ENCODE measurements around the gene DRAM1.
"Not testable (repeated sequence)": the region's sequence is repeated elsewhere in the genome, so short reads cannot be mapped to it uniquely, and the experiment has no call there.

Gene DRAM1

DNA sequence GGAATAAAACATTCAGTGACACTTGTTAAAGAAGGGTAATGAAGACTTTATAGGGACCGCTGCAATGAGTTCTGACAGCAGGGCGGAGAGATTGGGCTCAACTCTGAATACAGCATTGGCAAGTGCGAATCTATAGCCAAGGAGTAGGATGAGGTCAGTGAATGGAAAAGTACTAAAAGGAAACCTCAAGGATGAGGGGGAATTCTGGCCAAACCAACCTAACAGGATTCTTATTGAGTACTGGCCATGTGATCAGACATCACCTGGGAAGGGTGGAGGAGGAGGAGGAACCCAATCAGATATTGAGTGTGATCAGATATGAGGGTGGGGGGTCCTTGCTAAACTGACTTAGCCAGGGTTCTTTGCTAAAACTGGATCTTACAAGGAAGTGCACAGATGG, 31.0 kb downstream of the DRAM1 start:
- no peak for DNase-seq

DNA sequence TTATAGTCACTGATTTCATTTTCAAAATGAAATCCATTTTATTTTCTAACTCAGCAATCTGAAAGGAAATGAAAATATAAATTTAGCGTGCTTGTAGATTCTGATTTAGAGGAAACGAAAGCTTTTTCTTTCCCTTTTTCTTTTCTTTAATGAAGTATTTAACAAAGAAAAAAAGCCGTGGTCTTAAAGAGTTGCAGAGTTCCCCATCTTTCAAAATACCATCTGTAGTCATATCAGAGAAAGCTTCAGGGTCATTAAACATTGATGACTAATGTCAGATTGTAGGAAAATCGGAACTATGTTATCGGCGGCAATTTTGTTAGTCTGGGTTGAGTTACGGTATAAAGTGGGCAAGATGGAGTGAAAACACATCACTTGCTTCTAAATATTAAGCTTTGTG, 32.3 kb downstream of the DRAM1 start:
- DNase-seq = no peak

DNA sequence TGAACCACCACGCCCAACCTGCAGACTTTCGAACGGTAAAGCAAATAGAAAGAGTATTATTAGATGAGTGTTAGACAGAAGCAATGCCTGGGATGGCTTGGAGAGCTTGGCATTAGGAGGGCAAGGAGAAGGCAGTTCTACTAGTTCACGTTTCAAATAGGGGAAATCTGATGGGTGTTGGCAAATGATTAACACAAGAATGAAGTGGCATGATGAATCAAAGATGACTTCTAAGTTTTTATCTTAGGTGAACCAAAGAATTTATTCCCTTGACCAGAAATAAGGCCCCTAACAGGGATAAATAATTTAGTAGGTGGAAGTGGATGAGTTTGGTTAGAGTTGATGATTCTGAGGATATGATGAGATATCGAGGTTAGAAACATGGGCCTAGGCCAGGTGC, 38.5 kb downstream of the DRAM1 start:
- no peak for DNase-seq

DNA sequence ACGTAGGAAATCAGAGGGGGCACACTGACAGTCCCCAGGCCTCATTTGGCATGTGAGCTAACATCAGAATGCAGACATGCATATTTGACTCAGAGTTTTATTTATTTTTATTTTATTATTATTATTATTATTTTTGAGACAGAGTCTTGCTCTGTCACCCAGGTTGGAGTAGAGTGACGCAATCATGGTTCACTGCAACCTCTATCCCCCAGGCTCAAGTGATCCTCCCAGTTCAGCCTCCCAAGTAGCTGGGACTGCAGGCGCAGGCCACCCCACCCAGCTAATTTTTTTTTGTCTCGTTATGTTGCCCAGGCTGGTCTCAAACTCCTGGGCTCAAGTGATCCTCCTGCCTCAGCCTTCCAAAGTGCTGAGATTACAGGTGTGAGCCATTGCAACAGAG, 41.4 kb downstream of the DRAM1 start:
- not testable (repeated sequence) for DNase-seq

DNA sequence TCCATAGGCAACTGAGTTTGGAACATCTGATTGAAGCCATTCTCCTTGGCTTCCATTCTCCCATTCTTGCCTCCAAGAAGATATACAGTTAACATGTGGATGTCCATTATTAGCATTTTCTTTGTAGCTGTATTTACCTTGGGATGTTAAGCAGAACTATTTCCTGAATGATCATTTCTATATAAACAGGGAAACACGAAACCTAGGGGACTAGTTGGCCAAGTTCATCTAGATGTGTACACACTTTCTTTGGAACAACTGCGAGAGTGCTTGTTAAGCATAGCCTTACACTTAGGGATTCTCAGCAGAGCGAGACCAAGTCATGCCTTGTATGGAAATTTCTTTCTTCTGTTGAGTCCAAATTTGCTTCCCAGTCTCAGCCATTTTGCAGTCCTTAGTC, 42.1 kb downstream of the DRAM1 start:
- DNase-seq = no peak

DNA sequence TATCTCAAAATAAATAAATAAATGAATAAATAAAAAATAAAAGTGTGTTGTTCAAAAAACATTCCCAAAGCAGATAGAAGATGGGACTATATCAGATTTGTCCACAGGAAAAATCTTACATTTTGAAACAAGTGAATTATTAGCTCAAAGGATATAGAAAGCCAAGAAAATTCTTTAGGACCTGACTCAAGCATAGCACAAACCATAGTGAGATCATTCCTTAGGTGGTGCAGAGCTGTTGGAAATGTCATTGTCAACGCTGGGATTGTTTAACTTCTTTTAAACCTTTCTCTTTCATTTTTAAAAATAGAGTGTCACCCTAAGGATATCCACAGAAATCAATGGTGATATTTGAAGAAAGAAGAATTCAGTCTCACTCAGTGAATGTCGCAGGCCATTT, 43.5 kb downstream of the DRAM1 start:
- DNase-seq = no peak

DNA sequence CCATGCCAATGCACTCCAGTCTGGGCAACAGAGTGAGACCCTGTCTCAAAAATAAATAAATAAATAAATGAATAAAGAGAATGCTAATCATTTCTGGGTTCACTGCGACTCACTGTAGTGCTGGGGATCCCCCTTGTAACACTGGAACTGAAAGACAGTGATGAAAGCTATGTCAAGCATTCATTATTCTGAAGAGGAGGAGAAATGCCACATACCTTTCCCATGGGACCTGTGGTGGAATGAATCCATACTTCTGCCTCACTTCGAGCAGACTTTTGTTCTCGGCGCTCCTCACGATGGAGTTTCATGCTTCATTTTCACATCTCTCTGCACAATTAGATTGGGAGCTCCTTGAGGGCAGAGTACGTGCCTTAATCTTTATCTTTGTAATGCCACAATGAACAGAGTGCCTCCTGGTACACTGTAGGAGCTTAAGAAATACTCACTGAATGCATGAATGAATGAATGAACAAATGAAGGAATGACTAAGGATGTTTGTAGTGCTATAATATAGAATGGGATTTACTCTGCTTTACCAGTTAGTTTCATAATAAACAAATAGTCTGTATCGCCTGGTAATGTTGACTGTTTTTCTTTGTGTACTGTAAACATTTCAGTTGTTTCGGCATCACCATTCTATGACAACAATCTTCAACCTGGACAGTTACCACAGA, 45.8 kb downstream of the DRAM1 start:
- DNase-seq = no peak

DNA sequence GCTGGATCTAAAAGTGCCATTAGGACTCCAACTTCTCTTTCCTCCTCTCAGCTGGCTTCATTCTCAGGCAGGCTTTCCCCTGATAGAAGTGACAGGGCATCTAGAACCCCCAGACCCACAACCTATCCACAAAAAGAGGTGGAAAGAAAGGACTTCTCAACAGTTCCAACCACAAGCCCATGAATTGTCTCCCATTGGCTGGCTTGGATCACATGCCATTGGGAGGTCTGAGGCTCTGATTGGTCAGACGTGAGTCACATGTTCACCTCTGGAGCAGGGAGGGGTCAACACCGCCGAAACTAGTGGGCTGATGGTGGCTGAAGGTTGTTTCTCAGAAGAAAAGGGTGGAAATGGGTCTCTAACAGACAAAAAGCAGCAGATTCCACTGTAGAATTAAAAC, 47.2 kb downstream of the DRAM1 start:
- no peak for DNase-seq

DNA sequence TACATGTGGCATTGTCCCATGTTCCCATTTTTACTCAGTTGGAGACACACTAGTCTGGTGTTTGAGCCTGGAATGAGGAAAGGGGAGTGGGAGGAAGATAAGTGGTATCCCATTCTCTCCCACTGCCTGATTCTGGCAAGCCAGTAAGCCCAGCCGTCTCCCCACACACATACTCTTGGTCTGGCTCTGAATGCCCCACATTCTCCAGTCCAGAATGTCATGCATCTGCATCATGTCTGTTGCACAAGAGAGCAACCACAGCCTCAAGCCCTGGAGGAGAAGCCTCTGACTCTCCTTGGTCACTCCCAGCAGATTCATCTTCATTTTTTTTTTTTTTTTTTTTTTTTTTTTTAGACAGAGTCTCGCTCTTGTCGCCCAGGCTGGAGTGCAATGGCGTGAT, 48.0 kb downstream of the DRAM1 start:
- DNase-seq = peak; percentile 52 to 53

DNA sequence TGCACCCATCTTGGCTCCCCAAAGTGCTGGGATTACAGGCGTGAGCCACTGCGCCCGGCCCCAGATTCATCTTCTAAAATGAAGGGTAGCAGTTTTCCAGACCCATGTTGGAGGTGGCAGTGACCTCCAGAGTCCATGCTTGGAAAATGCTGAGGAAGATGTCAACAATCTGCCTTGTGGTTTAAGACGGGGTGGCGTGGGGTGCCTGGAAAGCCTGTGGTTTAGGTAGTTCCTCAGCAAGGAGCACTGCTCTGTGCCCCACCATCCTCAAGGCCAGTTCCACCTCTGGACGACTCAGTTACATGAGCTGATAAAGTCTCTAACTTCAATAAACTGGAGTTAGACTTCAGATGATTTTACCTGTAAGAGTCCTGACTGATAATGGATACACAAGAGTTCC, 48.6 kb downstream of the DRAM1 start:
- no peak for DNase-seq

DNA sequence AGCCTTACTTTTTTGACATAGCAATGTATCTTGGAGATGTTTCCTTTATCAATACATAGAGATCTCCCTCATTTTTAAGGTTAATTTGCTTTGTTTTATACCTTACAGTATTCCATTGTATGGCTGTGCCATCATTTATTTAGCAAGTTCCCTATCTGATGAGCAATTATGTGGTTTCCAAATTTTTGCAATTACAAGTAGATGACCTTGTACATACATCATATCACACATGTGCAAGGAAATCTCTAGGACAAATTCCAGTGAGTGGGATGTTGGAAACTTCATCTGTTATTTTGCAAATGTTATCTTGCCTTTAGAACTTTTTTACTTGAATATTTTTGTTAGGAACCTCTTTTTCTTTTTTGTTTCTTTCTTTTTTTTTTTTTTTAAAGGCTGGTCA, 49.7 kb downstream of the DRAM1 start:
- DNase-seq = no peak

DNA sequence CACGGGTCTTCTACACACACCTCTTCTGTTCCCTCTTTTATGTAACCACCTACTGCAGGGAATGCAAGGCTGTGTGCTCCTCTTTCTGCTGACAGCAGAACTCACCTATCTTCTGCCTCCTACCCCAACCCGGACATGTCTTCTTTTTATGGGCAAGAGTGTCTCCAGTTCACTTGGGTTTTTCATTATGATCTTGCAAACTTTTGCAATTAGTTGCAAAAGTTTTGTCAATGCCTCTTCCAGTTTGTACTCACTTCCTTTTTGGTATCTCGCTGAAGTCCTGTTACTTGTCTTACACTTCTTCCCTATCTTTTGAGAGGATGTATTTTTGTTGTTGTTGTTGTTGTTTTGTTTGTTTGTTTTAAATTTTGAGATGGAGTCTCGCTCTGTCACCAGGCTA, 50.6 kb downstream of the DRAM1 start:
- peak in 1 of 2 experiments; percentile 10 for DNase-seq

DNA sequence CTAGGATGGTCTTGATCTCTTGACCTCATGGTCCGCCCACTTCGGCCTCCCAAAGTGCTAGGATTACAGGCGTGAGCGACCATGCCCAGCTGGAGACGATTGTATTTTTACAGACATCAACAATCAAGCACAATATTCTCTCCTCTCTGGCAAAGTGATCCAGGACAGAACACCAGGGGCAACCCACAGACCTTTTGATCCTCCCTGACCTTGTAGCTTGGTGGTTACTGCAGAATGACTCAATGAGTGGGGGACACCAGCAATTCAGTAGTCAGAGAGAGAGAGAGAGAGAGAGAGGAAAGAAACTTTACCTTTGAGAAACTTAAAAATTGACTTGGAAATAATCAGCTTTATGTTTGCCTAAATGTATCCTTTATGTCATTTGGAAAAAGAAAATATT, 51.2 kb downstream of the DRAM1 start:
- DNase-seq = no peak

DNA sequence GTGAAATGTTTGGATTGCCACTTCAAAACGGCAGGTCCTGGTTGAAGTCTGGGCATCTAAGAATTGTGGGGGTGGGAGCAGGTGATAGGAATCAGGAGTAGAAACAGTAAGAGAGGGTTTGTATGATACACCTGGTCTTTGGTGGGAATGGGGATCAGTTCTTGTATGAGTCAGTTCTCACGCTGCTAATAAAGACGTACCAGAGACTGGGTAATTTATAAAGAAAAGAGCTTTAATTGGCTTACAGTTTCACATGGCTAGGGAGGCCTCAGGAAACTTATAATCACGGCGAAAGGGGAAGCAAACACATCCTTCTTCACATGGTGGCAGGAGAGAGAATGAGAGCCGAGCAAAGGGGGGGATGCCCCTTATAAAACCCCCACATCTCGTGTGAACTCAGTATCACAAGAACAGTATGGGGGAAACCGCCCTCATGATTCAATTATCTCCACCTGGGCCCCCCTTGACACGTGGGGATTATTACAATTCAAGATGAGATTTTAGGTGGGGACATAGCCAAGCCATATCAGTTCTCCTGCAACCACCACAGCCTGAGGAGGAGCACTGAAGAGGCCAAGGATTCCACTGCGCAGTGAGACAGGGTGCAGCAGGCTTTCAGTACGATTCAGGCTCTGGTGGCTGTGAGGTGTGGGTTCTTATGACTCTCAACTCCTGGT, 52.1 kb downstream of the DRAM1 start:
- DNase-seq = no peak

DNA sequence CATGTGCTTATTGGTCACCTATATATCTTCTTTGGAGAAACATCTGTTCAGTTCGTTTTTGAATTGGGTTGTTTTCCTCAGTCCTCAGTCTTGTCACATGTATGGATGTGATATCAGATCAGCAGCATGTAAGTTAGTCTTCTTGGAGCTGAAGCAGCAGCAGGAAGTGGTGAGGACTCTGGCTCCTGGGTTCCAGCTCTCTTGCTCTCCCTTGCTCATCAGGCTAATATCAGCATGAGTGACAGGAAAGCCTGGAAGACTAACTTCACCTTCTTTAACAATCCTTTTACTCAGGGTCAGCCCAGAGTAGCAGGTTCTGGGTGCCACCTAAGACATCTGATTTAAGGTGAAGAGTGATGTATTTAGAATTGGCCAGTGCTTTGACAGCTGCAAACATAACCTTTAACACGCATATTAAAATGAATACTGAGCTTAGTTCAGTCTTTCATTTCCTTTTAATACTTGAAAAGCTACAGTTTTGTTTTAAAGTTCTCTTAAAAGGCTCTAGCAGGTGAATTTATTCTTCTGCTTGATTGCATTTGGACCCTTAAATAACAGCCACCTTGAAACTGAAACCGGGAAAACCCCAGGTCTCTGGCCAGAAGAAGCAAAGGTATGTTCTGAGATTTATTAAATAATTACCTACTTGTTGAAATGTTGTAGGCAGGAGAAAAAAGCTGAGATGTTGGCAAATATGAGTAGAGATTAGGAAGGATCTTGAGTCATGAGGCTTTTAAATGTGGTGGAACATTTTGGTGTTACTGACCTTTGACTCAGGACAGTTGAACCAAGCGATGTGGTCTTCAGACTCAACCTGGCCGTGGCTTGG, 54.3 kb downstream of the DRAM1 start:
- DNase-seq = no peak

DNA sequence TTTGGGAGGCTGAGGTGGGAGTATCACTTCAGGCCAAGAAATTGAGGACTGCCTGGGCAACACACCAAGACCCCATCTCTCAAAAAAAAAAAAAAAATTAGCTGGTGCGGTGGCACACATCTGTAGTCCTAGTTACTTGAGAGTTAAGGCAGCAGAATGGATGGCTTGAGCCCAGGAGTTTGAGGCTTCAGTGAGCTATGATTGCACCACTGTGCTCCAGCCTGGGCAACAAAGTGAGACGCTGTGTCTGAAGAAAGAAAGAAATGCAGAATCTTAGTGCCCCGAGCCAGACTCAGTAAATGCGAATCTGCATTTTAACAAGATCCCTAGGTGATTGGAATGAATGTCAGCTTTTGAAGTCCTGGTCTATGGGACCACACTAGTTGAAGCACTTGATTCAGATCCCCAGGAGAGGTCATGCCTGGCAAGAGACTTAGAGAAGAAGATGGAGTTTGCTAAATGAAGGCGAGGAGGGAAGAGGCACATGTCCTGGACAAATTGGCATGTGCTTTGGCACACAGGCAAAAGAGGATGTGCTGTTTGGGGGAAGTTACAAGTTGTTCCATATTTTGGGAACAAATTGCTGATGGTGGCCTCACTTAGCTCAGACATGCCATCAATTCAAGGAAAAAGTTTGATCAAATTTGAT, 56.6 kb downstream of the DRAM1 start:
- DNase-seq = no peak

DNA sequence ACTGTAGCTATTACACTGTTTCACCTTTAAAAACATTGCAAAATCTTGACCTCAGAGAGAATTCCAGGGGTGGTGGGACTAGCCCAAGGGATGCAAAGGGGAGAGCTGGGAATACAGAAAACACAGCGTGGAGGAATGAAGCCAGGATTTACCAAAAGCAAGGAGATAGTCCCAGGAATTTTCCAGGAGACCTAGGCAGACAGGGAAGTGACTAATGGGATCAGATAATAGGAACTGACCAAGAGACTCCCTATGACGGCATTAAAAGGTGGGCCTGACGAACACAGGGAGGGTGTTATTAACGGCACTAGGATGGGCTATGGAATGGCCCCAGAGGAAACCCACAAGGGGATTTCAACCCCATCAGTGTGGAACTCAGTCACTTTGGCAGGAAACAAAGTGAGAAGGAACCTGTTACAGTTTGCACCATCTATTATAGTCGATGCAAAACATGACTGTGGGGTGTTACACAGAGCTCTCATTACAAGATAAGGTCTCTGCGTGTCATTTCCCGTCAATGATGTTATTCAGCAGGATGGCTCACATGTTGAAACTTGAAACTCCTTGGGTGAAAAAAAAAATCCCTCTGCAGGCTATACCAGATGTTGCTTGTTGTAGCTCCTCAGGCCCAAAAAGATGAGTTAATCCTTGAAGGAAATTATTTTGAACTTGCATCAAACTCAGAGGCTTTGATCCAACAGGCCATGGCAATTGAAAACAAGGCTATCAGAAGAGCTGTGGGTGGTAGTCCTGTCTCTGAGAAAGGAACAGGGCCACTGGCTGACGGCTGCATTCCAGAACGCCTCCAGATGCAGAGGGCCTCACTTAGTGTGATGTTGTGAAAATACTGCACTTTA, 58.7 kb downstream of the DRAM1 start:
- DNase-seq = no peak

DNA sequence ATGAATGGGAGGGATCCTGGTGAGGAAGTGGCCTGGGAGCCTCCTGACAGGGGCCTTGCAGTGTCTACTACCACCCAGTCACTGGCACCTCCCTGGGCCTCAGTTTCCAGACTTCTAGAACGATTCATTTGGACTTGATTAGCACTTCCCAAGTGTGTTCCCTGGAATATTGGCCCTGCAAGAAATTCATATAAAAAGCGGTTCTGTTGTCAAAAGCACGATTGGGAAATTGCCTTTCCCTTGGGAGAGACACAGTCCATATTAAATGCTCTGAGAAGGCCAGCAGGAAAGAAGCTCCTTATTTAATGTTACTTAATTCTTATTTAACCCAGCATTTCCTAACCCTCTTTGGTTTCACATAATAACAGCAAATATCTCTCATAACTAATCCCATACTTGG, 61.9 kb downstream of the DRAM1 start:
- DNase-seq = no peak

DNA sequence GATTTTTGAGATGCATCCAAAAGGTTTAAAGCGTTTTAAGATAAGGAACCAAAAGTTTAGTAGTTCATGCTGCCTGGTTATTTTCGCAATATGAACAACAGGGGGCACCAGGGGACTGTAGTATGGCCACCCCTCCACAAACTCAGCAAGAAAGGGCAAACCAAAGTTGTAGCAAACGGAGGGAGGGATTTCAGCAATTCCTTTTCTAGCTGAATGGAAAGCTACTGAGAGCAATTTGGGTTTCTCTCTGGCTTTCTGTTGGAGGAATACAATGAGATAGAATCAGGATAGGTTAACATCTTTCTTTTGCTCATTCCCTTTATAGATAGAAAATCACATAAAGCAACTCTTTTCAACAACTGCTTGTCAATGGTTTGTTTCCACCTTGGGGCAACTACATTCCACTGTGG, 62.5 kb downstream of the DRAM1 start:
- peak; percentile 77 to 92 for DNase-seq

DNA sequence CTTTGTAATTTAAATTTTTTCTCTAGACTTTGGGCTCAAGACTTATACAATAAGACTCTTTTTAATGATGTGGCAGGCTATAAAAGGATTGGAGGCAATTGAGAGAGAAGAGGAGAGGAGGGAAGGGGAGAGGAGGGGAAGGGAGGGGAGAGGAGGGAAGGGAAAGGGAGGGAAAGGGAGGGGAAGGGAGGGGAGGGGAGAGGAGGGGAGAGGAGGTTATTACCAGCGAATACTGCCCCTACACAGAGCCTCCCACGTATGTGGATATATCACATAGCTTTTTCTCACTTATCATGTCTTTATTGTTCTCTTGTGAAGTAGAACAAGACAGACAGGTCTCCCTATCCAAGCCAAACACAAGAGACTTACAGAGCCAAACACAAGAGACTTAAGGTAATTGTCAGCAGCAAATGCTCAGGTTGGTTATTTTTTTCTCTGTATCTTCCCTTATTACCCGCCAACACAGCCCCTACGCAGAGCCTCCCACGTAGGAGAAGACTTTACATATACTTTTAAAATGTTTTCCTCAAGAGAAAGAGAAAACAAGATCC, 63.1 kb downstream of the DRAM1 start:
- DNase-seq = no peak

DNA sequence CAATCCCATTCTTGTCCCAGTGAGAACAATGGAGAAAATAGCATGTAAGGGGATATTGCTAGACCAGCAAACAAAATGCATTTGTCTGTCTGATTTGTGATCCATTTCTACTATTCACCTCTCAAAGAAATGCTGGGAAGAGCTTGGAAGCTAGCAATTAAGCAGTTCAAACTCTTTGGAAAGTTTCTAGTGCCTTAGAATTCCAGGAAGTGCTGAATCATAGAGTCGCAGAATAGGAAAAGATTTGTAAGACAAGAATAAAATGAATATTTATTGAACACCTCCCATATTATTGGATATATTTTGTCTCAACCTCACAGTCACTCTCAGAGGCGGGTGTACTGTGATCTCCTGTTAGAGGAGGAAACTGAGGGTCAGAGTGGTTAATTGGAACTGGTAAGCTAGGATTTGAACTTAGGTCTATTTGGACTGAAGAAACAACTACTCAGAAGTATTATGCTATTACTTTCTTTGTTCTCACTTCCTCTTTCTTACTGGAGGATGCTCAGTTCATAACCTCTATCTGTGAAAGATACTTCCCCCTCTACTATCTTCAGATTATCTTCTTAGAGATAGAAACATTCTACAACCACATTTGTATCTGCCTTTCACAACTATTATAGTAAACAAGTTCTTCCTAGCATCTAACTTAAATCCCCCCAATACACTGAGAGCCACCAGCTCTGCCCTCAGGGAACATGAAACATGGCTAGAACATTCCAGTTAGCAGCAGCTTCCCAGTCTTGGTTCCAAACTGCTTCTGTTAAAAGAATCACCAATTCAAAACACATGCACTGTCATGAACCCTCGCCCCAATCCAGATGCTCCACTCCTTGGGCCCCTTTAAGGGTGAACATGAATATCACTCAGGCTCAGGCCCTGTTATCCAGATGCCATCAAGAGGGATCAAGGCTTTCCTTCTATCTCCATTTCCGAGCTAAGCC, 64.2 kb downstream of the DRAM1 start:
- peak; percentile 20 to 31 for DNase-seq
